B cell (primary cell): ENCODE results near the gene SEC14L5. TPM values are rescaled to one million over a fixed set of nuclear protein-coding genes. Genes with fewer than 3 reads are reported as not detected.

Experiments
- ATAC-seq: fragments of 200-7000 bp; cut with Tn5 transposase; one replicate; pipeline ENCODE4 v1.10.0; 2021; ENCODE audit warnings: low read depth, mild to moderate bottlenecking, moderate number of reproducible peaks, moderate library complexity
- CTCF ChIA-PET: fragments of 350-600 bp; sonication (Branson Sonifier 250); formaldehyde crosslinking; loops from one replicate; lab custom pipeline; 2021; ENCODE audit warnings: antibody characterized with exemption, inconsistent platforms; lab: Charles Lee
- POLR2A ChIA-PET: fragments of 350-600 bp; sonication (Branson Sonifier 250); formaldehyde crosslinking; loops from one replicate; lab custom pipeline; 2021; ENCODE audit warnings: antibody characterized with exemption; lab: Charles Lee
- DNase-seq: peaks from one replicate; pipeline ENCODE4 v3.0.0; 2013
- H2AFZ ChIP-seq: 2 replicates; pipeline ENCODE4 v1.6.1; 2012; ENCODE audit warnings: mild to moderate bottlenecking, low read depth, low read length; ENCODE audit not compliant: insufficient read depth, poor library complexity, severe bottlenecking
- H3K27ac ChIP-seq, 2 donors: 1 replicate in 1 of 2; 2 replicates in 1 of 2; pipeline ENCODE4 v1.5.1; 2012 to 2013; ENCODE audit warnings: low read length in 2 of 2, mild to moderate bottlenecking in 2 of 2, moderate library complexity in 1 of 2
- H3K27me3 ChIP-seq, 4 experiments: fragments of 200-600 bp in 1 of 4; sonication (generic) in 1 of 4; replicated peaks in 1 of 4; 1 replicate in 2 of 4; 2 replicates in 2 of 4; pipeline versions ENCODE4 v1.6.1 to v1.7.0; 2013 to 2016; ENCODE audit warnings: low read length in 3 of 4, mild to moderate bottlenecking in 2 of 4, mixed read lengths in 1 of 4, moderate library complexity in 1 of 4; ENCODE audit not compliant: insufficient read depth in 4 of 4, control insufficient read depth in 3 of 4; ENCODE audit errors: control extremely low read depth in 1 of 4
- H3K36me3 ChIP-seq, 2 experiments: replicated peaks in 1 of 2; 1 replicate in 1 of 2; 2 replicates in 1 of 2; pipeline versions ENCODE4 v1.6.1 to v1.7.1; 2013; ENCODE audit warnings: low read length in 1 of 2; ENCODE audit not compliant: insufficient read depth in 2 of 2, control insufficient read depth in 1 of 2; ENCODE audit errors: control extremely low read depth in 1 of 2, extremely low read depth in 1 of 2
- H3K4me1 ChIP-seq, 2 donors: fragments of 200-600 bp in 1 of 2; sonication (generic) in 1 of 2; 1 replicate in 1 of 2; 2 replicates in 1 of 2; pipeline versions ENCODE4 v1.5.1 to v1.6.1; 2013 to 2017; ENCODE audit warnings: low read length in 2 of 2; ENCODE audit not compliant: control insufficient read depth in 2 of 2, insufficient read depth in 2 of 2
- H3K4me2 ChIP-seq: replicated peaks from 2 replicates; pipeline ENCODE3; 2012; ENCODE audit warnings: mild to moderate bottlenecking, low read depth, low read length; ENCODE audit not compliant: poor library complexity, severe bottlenecking
- H3K4me3 ChIP-seq, 5 experiments: fragments of 200-600 bp in 1 of 5; sonication (generic) in 1 of 5; 1 replicate in 3 of 5; 2 replicates in 2 of 5; pipeline versions ENCODE4 v1.5.1 to v1.7.0; 2011 to 2016; ENCODE audit warnings: low read length in 4 of 5, mild to moderate bottlenecking in 4 of 5, low read depth in 2 of 5, control low read depth in 1 of 5, moderate library complexity in 1 of 5; ENCODE audit not compliant: insufficient read depth in 1 of 5; ENCODE audit errors: control extremely low read depth in 1 of 5, extremely low read depth in 1 of 5
- H3K79me2 ChIP-seq: fragments of 200-600 bp; sonication (generic); one replicate; pipeline ENCODE4 v1.6.0; 2016; ENCODE audit warnings: low read length; ENCODE audit not compliant: control insufficient read depth, insufficient read depth
- H3K9ac ChIP-seq: fragments of 200-600 bp; sonication (generic); 2 replicates; pipeline ENCODE4 v1.6.1; 2017; ENCODE audit warnings: mild to moderate bottlenecking, low read length, moderate library complexity
- H3K9me3 ChIP-seq, 3 donors: one replicate each; pipeline versions ENCODE4 v1.6.1 to v1.7.1; 2013; ENCODE audit warnings: low read length in 2 of 3; ENCODE audit not compliant: control insufficient read depth in 2 of 3, insufficient read depth in 1 of 3; ENCODE audit errors: control extremely low read depth in 1 of 3
- H4K20me1 ChIP-seq: 2 replicates; pipeline ENCODE4 v1.6.0; 2012; ENCODE audit warnings: mild to moderate bottlenecking, low read length; ENCODE audit not compliant: insufficient read depth, control insufficient read depth, poor library complexity, severe bottlenecking
- H3K27ac Mint-ChIP-seq: one replicate; pipeline ENCODE4 v1.8.0; 2021; ENCODE audit warnings: mixed read lengths
- H3K27me3 Mint-ChIP-seq: one replicate; pipeline ENCODE4 v1.8.0; 2021; ENCODE audit warnings: mixed read lengths
- H3K4me1 Mint-ChIP-seq: one replicate; pipeline ENCODE4 v1.8.0; 2021; ENCODE audit warnings: mixed read lengths
- H3K4me3 Mint-ChIP-seq: one replicate; pipeline ENCODE4 v1.8.0; 2021; ENCODE audit warnings: mixed read lengths
- H3K9me3 Mint-ChIP-seq: one replicate; pipeline ENCODE4 v1.8.0; 2022; ENCODE audit warnings: mixed read lengths; ENCODE audit not compliant: insufficient read depth
- CTCF ChIP-seq: fragments of 200-600 bp; IDR thresholded peaks from one replicate; pipeline ENCODE4 v1.8.0; 2022; ENCODE audit warnings: antibody characterized with exemption, mild to moderate bottlenecking
- EZH2 ChIP-seq: IDR thresholded peaks from 2 replicates; pipeline ENCODE4 v1.6.1; 2012; ENCODE audit warnings: borderline replicate concordance, low read depth, mild to moderate bottlenecking, moderate library complexity, low read length; ENCODE audit not compliant: insufficient read depth, poor library complexity, severe bottlenecking
- WGBS: methylation state at CpG from one replicate; pipeline ENCODE4 v1.1.5; 2013; ENCODE audit warnings: missing lambda C conversion rate; ENCODE audit not compliant: insufficient coverage; 5-methylcytosine and 5-hydroxymethylcytosine counted together
- intact Hi-C: fragments of 100-400 bp; cut with micrococcal nuclease; formaldehyde crosslinking; loops from one replicate; pipeline ENCODE4 v1.10.0; 2022
- polyA plus RNA-seq: library from polyadenylated mRNA; depleted of rRNA; stranded (reverse); fragments of >200 nt; gene quantifications from 2 replicates; pipeline ENCODE4 v1.2.3, GENCODE V29; 2012
- total RNA-seq, 2 donors: library from RNA; stranded (reverse); fragments of 120-200 nt in 1 of 2; gene quantifications; 1 replicate in 1 of 2; 2 replicates in 1 of 2; pipeline versions ENCODE4 v1.2.3 to v1.2.4, GENCODE V29; 2013 to 2022

SEC14L5 gene
- total and polyA plus RNA-seq, 2 donors (not counting 1 experiment from before 2014, with no cell fraction given), result not detected

- Histone ChIP-seq H4K20me1 (no peaks in the 10 kb centered on the region), H3K27ac (no peak overlapping the region), H3K4me2 (no peak overlapping the region), H3K9ac (no peak overlapping the region), H3K79me2 (peaks cover 6% of the 10 kb centered on the region), H3K27me3 (no peaks in the 10 kb centered on the region), H3K9me3 (no peaks in the 10 kb centered on the region), H3K36me3 (peaks cover 0 to 28% of the 10 kb centered on the region in 2 experiments), H2AFZ (no peak overlapping the region), H3K4me1 (peaks cover 7 to 10% of the 10 kb centered on the region in 2 donors), H3K4me3 (no peak overlapping the region)
- Mint-ChIP-seq H3K9me3 (no peaks in the 10 kb centered on the region), H3K27me3 (no peaks in the 10 kb centered on the region), H3K4me3 (no peak overlapping the region), H3K27ac (no peak overlapping the region), H3K4me1 (peaks cover 12% of the 10 kb centered on the region)
- 97% methylated on average over 18 of the region's 18 CpGs for WGBS
- ChIA-PET POLR2A (no interaction called here), CTCF (no interaction called here)
- intact Hi-C loops, result no loop called here
- ATAC-seq (no peak), DNase-seq (no peak)
- TF ChIP-seq CTCF (no peak), EZH2 (no peak)
Measured at GRCh38 chr16:5028950-5029475, 70.9 kb downstream of the SEC14L5 start.

- intact Hi-C loops, result no loop called here
- 97% methylated on average over 12 of the region's 12 CpGs for WGBS
- no peaks in the 10 kb centered on the region for H3K9me3 Mint-ChIP-seq
- no peak for DNase-seq
- H3K4me2 ChIP-seq, result no peak overlapping the region
- no peaks in the 10 kb centered on the region for H3K27me3 ChIP-seq
- H4K20me1 ChIP-seq, result no peaks in the 10 kb centered on the region
- no peak overlapping the region for H3K4me3 ChIP-seq
- ChIA-PET CTCF (interaction anchor here (1.1 kb wide), 1 partner anchor 53 kb away, joined by 3 read pairs; no protein-coding TSS in a partner anchor), POLR2A (interaction anchor here (0.7 kb wide), 2 partner anchors 9 to 1725 kb away, joined by 3 read pairs; no protein-coding TSS in a partner anchor)
- peaks cover 14 to 17% of the 10 kb centered on the region in 2 donors for H3K4me1 ChIP-seq
- no peak overlapping the region for H2AFZ ChIP-seq
- ATAC-seq, result no peak
- H3K27me3 Mint-ChIP-seq, result no peaks in the 10 kb centered on the region
- no peaks in the 10 kb centered on the region for H3K9me3 ChIP-seq
- H3K79me2 ChIP-seq, result peaks cover 16% of the 10 kb centered on the region
- no peak overlapping the region for H3K4me3 Mint-ChIP-seq
- peaks cover 0 to 21% of the 10 kb centered on the region in 2 experiments for H3K36me3 ChIP-seq
- no peak overlapping the region for H3K9ac ChIP-seq
- H3K4me1 Mint-ChIP-seq, result peaks cover 18% of the 10 kb centered on the region
- TF ChIP-seq EZH2 (no peak), CTCF (no peak)
- no peak overlapping the region for H3K27ac Mint-ChIP-seq
- no peak overlapping the region for H3K27ac ChIP-seq
Measured at GRCh38 chr16:5030251-5030870, 72.2 kb downstream of the SEC14L5 start.
